Measurements from ENCODE around the gene AKT3.

Gene AKT3

DNA sequence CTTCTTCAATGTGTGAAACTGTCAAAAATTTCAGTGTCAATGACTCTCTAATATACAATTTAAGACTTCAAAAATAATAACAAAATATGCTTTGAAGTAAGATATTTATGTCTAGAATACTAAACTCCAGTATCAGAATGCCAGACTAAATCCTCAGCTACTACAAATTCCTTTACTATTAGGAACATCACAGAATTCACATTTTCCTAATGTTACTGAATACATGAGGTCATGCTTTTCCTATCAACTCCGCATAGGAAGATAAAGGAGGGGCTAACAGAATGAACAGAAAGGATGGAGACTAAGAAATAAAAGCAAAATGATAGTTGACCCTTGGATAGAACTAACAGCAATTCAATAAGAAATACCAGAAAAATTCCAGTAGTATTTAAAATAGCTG, 301.5 kb downstream of the AKT3 start:
- no peak for DNase-seq

DNA sequence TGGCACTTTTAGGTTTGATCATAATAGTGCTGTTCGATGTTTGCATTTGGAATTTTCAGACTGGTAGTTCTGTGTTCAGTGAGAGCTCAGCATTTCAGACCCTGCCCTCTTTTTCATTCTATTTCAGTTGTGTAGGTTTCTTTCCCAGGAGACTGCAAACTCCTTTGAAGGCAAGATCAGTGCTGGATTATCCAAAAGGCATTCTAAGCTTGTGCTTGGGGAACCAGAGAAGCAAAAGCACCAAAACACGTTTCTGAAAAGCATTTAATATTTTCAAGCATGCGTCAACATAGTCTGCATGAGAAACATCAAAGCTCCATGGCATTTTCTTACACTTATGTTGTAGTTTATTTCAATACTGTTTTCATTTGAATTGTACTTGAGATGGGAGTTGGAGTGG, 302.2 kb downstream of the AKT3 start:
- DNase-seq: no peak

DNA sequence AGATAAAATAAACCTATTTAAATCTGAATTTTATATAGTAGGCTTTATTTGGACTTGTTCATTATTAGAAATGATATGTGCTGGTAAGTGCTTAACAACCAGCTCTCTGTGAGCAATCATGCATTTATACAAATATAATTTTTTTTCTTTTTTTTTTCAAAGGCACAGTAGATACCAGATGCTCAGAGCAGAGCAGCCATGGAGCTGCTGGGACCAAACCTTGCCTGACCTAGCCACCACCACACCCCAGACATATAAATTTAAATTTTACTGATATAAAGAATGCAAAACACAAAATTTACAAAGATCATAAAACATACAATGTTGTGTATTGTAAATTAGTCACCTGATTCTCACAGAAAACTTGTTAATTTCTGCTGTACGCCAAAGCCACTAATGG, 303.6 kb downstream of the AKT3 start:
- DNase-seq: no peak

DNA sequence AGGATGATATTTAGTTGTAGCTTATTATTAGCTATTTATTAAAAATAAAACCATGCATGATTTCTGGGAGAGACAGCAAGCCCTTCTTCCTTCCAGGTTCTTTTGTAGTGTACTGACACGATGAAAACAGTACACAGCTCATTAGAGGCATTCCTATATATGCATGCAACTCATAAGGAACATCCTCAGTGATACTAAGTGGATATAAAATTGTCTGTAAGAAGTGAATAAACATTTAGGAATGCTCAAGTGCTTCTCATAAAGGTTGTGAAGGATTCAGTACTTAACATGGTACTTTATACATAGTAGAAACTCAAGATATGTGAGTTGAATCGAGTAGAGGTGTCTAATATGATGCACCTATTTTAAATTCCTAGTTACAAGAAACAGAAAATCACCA, 306.5 kb downstream of the AKT3 start:
- no peak for DNase-seq

DNA sequence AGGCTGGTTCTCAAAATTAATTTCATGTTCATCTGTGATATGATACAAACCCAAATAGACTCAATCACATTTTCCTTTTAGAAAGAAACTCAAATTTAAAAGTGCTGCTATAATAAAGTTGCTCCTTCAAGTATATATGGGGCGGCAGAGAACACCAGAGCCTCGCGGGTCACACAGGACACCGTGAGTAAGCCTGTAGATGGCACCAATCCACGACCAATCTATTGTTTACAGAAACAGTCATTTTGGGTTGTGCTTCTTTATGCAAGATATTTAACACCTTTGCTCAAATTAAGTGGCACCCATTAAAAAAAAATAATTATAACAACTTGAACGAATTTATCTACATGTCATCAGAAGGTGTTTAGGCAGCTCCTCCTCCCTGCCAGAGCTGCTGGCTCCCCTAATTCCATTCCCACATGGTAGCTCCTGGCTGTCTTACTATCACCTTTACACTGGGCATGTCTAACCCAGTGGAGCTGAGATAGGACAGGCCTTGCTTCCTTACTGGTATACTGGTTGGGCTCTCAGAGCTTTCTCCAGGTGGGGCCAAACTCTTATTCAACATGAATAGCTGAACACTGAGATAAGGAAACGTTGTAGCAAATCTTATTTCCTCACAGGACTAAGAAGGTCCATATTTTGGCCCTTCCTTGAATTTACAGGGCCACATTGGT, 307.2 kb downstream of the AKT3 start:
- DNase-seq: no peak

DNA sequence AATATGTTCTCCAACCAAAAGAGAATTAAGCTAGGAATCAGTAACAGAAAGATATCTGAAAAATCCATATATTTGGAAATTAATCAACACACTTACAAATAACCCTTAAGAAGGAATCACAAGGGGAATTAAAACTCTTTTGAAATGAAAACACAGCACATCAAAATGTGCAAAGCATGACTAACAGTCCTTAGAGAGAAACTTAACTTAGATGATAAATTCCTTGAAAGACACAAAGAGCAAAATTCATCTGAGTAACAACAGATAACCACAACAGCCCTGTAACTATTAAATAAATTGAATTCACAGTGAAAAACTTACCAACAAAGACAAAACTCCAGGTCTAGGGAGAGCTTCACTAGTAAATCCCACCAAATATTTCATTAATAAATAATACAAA, 310.4 kb downstream of the AKT3 start:
- no peak for DNase-seq

DNA sequence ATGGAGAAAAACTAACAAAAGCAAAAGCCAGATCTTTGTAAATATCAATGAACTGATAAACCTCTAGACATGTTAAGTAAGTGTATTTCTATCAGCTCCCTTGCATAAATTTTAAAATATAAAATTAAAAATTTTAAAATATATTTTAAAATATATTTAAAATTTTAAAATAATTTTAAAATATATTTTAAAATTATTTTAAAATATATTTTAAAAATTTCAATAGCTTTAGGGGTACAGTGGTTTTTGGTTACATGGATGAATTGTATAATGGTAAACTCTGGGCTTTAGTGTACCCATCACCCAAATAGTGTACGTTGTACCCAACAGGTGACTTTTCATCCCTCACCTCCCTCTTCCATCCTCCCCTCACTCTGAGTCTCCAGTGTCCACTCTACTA, 315.0 kb downstream of the AKT3 start:
- DNase-seq: no peak

DNA sequence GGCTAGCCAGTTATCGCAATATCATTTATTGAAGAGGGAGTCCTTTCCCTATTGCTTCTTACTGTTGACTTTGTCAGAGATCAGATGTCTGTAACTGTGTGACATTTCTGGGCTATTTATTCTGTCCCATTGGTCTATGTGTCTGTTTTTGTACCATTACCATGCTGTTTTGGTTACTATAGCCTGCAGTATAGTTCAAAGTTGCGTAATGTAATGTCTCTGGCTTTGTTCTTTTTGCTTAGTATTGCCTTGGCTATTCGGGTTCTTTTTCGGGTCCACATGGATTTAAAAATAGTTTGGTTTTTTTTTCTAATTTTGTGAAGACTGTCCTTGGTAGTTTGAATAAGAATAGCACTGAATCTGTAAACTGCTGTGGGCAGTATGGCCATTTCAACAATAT, 320.5 kb downstream of the AKT3 start:
- DNase-seq: no peak

DNA sequence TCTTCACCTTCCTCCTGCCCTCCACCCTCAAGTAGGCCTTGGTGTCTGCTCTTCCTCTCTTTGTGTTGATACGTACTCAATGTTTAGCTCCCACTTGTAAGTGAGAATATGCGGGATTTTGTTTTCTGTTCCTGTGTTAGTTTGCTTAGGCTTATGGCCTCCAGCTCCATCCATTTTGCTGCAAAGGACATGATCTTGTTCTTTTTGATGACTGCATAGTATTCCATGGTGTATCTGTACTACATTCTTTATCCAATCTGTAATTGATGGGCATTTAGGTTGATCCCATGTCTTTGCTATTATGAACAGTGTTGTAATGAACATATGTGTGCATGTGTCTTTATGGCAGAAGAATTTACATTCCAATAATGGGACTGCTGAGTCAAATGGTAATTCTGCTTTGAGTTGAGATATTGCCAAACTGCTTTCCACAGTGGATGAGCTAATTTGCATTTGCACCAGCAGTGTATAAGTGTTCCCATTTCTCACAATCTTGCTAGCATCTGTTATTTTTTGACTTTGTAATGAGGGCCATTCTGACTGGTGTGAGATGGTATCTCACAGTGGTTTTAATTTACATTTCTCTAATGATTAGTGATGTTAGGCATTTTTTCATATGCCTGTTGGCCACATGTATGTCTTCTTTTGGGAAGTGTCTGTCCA, 321.5 kb downstream of the AKT3 start:
- DNase-seq: no peak

DNA sequence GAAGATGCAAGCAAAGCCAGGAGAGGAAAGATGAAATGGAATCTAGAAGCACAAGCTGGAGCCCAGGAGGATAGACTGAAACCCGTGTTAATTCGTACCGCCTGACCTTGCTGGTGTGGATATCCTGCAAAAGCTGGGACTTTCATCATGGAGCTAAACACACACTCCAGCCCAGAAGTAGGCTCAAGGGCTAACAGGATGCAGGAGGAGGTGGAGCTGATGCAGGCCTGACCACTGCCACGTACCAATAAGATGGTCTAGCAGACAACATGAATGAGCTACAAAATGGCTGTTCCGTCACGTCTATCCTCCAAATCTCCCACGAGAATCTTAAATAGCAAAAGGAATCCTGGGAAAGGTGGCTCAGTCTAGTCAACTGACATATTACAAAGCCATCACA, 323.9 kb downstream of the AKT3 start:
- DNase-seq: no peak

DNA sequence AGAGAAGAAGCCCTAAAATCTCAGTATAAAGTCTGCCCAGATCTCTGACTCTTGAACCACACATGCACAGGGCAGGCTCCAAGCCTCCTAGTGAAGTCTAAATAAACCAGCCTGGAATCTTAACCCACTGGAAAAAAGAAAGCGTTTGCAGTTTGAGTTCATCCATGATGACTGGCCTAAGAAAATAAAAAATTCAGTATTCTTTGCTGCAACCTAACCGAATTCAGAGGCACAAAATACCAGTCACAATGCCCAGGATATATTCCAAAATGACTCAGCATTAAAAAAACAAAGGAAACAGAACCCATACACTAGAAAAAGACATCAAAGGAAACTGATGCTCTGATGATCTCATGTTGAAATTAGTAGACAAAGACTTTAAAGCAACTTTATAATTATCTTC, 325.0 kb downstream of the AKT3 start:
- no peak for DNase-seq

DNA sequence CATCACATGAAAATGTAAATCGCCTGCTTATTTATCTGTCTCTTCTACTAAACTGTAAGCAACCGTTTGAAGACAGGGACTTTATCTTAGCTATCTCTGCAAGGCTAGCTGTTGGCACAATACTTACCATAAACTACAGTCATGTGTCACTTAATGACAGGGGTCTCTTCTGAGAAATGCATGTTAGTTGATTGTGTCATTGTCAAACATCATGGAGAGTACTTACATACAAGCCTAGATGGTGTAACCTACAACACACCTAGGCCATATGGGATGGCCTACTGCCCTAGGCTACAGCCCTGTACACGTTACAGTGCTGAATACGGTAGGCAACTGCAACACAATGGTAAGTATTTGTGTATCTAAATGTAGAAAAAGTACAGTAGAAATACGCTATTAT, 326.3 kb downstream of the AKT3 start:
- DNase-seq: no peak

DNA sequence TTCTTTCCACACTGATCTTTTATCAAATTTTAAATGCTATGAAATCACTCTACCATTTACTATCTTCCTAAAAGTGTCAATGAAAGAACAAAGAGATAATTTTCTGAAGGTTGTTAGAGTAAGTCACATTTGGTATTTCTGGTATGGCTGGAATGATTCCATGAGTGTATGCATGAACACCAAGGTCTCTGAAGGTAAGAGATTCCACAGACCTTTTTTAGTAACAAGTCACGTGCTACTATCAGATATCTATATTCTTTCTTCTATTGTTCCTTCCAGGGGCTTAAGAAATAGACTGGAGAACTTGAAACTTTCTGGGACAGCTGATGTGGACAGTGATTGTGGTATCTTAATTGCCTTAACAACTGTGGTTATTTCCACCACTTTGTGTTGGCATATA, 329.2 kb downstream of the AKT3 start:
- DNase-seq: no peak

DNA sequence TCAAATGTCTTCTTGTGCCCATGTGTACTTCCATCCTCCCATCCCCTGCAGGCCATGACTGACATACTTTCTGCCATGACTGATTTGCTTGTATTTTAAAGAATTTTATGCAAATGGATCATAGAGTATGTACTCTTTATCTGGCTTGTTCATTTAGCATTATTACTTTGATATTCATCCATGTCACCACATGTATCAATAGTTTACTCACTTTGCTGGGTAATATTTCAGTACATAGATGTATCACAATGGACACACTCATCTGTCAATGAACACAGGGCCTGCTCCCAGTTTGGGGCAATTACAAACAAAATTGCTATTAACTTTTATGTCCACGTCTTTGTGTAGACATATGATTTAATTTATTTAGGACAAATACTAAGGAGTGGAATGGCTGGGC, 335.1 kb downstream of the AKT3 start:
- no peak for DNase-seq

DNA sequence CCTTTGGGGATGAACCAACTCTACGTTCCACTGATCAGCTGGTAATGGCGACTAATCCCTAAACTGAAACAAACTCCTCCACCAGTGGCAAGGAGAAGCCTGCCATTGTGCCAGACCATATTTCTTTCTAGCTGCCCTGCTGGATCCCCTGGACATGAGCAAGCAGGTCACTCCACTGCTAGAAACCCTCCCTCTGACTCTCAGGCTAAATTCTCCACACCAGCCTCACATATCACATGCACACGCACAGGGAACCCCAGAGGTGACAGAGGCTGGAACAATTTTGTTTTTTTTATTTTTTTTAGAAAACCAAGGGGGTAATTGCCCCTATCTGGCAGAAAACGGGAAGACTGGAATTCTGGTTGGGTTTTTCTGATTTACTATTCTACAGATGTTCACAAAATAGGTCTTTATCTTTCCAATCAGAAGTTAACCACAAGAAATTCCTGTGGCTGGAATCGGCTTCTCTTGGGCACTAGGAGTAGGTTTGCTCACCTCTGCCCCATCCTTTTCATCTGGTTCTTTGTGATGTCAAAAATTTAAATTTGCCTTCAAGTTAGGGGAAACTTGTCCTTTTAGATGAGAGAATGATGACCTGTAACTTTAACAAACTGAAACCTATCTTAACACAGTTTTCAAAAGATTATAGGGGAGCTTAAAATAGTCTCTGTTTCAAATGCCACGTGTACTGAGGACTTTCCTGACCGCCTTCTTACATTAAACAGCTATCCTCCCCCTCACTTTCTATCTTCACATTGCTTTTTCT, 336.1 kb downstream of the AKT3 start:
- DNase-seq: no peak

DNA sequence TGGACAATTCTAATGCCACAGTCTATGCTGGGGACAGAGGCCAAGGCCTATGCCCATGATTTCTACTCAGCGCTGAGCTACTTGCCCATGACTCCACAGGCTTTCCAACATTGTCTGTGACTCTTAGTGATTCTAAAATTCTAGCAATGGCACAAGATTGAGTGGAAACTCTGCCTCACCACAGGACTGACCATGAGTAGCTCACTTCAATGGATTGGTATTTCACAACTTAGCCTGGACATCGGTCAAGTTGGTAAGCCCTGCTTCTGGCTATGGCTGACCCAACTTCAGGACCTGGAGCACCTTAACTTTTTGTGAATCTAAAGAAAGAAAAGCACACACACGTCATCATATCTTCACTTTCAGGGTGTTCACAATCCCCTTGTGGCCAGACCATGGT, 339.1 kb downstream of the AKT3 start:
- no peak for DNase-seq

DNA sequence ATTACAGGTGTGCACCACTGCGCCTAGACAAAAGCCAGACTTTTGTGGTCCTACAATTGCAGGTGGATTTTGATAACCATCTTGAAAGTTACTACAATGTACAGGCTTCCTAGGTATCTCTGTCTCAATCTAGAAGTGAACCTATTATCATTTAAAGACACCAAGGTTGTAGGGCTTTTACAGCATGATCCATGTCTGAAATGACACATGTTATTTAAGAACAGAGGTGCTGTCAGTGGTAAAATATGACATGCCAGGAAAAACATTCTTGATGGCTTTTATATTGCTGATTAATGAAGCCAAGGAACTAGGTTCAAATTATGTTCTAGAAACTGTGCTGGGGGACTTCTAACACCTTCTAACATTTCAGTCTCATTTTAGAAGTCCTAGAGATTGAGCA, 341.1 kb downstream of the AKT3 start:
- DNase-seq: no peak

DNA sequence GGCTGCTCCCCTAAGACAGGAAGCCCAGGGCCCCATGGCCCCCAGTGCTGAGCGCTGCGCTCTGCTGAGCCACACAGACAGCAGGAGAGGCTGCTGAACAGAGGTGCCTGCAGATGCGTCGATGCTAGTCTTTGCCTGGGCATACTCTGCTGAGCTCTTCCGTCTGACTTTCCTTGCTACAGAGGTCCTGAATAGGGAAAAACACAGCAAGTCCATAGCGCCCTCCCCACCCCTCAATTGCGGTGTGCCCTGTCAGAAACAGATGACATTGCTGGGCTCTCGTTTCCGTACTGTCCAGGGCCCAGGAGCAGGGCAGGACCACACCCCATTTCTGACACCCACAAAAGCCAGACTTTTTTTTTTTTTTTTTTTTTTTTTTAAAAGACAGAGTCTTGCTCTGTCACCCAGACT, 341.7 kb downstream of the AKT3 start:
- no peak for DNase-seq

DNA sequence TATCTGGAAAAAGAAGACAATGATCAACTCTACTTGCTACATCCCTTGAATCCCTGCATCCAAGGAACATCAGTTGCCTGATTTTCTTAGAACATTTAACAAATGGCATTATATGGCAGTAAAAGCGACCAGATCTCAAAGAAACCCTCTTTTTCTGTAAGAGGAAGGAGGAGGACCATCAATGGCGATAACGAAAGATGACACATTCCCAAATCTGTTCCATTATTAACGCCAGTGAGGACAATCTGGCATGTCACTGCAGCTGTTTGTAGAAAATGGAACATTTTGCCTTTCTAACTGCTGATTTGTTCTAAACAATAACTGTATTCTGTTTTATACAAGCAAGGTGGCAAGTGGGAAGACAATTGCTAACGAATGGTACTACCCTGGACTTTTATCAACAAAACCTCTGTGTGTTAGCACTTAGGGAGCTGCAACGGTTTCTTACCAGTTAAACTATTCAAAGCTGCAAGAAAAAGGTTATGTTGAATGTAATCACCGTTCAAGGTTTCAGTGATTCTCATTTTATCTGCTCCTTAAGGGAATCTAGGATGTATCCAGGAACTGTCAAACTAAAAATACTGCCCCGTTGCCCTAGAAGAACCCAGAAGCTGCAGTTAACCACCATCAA, 342.3 kb downstream of the AKT3 start:
- no peak for DNase-seq

DNA sequence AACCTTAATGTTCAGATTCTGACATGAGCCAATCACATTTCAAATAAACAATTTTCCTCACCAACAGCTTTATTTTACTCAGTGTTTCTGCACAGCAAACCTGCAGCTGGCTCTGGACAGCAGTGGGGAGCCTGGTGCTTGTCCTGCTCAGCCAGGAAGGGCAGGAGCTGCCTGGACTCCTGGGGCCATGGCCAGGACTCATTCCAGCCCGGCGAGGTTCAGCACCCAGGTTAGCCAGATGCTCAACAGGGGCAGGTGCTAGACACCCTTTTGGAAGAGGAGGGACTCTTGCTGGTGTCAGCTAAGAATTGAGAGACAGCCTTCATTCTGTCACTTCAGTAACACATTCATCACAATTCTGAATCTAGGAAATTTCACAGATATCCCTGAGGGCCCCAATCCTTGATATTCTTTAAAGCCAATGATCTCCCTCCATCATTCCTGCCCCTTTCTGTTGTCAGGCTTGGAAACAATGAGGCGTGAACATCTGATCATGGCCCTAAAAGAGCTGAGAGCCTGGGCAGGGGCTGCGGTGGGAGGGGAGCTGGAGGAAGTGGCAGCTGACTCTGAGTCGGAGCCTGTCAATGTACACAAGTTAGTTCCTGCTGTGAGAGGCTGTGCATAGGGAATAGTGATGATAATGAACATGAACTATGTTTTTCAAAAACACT, 342.9 kb downstream of the AKT3 start:
- DNase-seq: peak; percentile 41 to 68 (median 53)

DNA sequence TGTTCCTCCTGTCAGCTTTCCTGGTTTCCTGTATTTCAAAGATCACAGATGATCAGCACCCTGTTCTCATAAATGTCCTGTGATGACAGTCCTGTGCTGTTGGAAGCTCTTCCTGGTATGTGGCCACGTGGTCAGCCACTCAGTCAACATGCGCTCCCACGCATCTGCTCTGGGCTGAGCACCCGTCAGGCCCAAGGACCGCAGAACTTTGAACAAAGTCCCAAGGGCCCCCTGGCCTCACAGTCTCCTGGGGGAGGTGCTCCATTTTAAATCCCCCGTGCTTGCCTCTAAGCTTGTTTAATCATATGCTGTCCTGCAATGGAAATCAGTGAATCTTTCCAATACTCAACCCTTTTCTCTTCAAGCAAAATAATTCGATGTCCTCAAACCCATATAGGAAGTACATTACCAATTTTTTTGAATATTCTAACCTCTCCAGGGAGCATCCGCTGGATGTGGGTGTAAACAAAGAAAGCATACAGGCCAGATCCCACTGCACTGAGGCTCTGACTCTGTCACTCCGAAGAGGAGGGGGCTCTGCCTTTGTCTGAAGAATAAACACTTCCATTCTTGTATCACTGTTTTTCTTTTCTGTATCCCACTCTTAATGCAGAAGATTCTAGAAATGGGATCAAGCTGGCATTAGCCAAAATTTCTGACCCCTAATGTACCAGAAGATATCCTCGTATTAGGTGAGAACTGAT, 343.9 kb downstream of the AKT3 start:
- no peak for DNase-seq

DNA sequence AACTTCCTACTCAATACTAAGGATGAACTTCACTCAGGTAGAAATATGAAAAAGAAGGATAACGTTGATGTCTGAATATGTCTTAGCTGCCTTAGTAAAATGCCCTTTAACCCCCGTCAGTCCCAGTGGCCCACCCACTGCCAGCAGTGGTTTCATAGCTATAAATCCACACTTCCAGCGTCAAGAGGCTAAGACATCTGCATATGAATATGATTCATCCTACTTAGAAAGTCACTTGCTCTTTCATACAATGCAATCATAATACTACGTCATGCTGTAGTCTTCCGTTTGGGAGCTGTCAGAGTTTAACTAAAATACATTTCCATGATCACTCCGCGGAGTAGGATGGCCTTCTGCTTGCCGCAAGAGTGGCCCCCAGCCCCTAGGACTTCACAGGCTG, 346.9 kb downstream of the AKT3 start:
- no peak for DNase-seq

DNA sequence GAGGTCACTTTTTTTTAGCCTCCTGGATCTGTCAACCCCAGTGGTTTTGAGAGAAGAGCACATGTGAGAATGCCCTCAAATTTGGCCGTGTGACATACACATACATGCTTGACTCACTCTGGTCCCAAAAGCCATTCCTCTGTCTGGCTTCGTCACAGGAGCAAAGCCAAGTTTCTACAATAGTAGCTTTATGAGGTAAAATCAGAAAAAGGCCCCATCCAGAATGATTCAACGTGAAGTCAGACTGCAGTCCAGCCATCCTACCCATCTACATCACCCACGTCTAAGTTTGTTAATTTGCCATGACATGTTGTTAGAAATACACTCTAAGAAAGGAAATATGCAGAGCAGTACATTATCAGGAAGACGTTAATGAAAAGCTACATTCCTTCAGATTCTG, 349.0 kb downstream of the AKT3 start:
- no peak for DNase-seq

Data from suppressor macrophage treated with lipopolysaccharide for 1 hour (primary cell).